Right renal pelvis (tissue), 4 donors: Measurements from ENCODE around the gene FAM171A2. TPM values are rescaled to one million over a fixed set of nuclear protein-coding genes. Genes with fewer than 3 reads are reported as not detected.

Experiments
- DNase-seq, 4 donors: peaks; one replicate each; pipeline ENCODE4 v3.0.0-alpha.2; 2013; ENCODE audit warnings: low read depth in 4 of 4, low spot score in 3 of 4, missing footprints in 1 of 4
- polyA plus RNA-seq, 4 donors: library from polyadenylated mRNA; unstranded; fragments of 120-200 nt; gene quantifications; one replicate each; pipeline ENCODE4 v1.2.1, GENCODE V29; 2013; ENCODE audit not compliant: insufficient read length in 4 of 4

FAM171A2 gene
- polyA plus RNA-seq, 4 donors: 35.1 to 53.2 (median 36.1) TPM

GRCh38 chr17:44324571-44325275 is 38.9 kb downstream of the FAM171A2 start, which contains the start of gene SLC25A39:
TSS of gene SLC25A39 (minus strand) at chr17:44324823. CDS start at chr17:44323562, 1,261 bp downstream.
- DNase-seq: peak; percentile 85 to 91 (median 86)

- no peak for DNase-seq
These were observed 39.5 kb downstream of the FAM171A2 start for GRCh38 chr17:44324092-44324570.

- DNase-seq: no peak
These were observed 40.1 kb downstream of the FAM171A2 start for GRCh38 chr17:44323359-44324091.

- no peak for DNase-seq
These were observed 41.3 kb downstream of the FAM171A2 start for GRCh38 chr17:44322236-44322895.

GRCh38 chr17:44321246-44322120 is 42.2 kb downstream of the FAM171A2 start:
- DNase-seq: no peak

- no peak for DNase-seq
These were observed 43.6 kb downstream of the FAM171A2 start for GRCh38 chr17:44320066-44320465.

GRCh38 chr17:44318077-44318892 is 45.4 kb downstream of the FAM171A2 start:
- DNase-seq: no peak

GRCh38 chr17:44317545-44317944 is 46.1 kb downstream of the FAM171A2 start:
- DNase-seq: no peak

GRCh38 chr17:44315760-44316731 is 47.6 kb downstream of the FAM171A2 start:
- no peak for DNase-seq

- no peak for DNase-seq
These were observed 48.6 kb downstream of the FAM171A2 start for GRCh38 chr17:44314869-44315661.

- DNase-seq: no peak
These were observed 49.2 kb downstream of the FAM171A2 start for GRCh38 chr17:44314524-44314868.

- no peak for DNase-seq
These were observed 49.6 kb downstream of the FAM171A2 start for GRCh38 chr17:44314031-44314430.

GRCh38 chr17:44312396-44313104 is 51.1 kb downstream of the FAM171A2 start:
- DNase-seq: no peak

- no peak for DNase-seq
These were observed 52.0 kb downstream of the FAM171A2 start for GRCh38 chr17:44311562-44312181.

- no peak for DNase-seq
These were observed 52.9 kb downstream of the FAM171A2 start for GRCh38 chr17:44310609-44311376.

- no peak for DNase-seq
These were observed 53.5 kb downstream of the FAM171A2 start for GRCh38 chr17:44310188-44310587.
